ENCODE measurements around the gene C3orf49.
A peak's percentile ranks its signal among the peaks of the same experiment; 100 is the strongest.

The C3orf49 gene, protein sequence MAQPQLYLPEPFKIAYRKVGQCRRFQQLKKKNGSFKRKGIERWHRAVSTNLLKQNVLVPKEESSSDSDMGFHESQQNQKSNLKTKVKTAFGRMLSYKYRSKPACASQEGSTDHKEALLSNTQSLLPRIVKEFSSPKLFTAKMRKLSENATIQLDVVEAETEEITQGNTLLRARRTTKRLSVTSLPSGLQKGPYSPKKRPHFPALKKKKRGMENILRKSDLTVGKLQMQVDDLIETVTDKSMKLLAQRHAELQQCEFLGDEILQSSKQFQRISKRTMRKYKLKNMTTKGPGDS

DNA sequence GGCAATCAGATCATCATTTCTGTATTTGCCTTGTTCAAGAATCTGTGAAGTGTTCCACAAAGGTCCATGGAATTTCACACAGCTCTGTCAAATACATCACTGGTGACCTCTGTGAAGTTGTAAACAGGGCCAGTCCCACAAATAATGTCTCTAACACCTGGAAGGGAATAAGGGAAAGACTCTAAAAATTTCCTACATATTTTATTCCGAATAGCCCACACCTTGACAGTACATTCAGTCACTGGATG lies at the start of gene C3orf49:
TSS of gene C3orf49 (plus strand) at position 149 of the 248 bp plus-strand sequence. CDS start 173 bp downstream, outside the sequence.
- DNase-seq, result no peak

DNA sequence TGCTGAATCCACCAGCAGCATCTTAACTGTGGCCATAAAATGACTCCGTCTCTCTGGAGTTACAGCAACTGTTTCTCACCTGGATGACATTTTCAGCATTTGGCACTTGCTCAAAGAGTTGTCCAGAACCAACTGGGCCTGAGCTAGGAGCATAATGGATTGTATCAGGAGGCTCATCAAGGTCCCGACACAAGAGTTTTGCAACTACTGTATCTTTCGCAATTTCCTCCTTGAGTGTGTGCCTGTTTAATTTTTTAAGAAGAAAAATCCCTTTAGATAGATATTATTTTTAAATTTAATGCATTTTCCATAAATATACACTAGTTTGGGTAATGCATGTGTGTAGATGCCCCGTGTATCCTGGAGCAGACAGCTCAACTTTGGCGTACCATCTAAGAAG lies 44.3 kb upstream of the C3orf49 start:
- DNase-seq, result no peak

DNA sequence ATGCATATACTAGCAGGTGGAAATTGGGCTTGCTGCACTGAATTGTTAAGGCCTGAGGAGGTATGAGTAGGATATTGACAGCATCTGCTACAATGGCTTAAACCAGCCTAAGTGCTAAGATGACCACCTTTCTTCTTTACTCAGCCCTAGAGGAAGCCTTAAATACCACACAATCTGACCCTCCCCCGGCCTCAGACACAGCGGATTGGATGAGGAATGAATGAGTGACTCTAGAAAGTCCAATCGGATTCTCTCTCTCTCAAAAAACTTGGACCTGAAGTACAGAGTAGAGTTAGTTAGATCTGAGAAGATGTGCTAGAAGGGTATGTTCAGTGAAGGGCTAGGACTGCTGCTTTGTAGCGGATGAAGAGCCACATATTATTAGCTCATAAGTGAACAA lies 39.9 kb upstream of the C3orf49 start:
- DNase-seq, result no peak

- DNase-seq, result no peak
These were observed 27.1 kb upstream of the C3orf49 start for GRCh38 chr3:63791974-63792373.

DNA sequence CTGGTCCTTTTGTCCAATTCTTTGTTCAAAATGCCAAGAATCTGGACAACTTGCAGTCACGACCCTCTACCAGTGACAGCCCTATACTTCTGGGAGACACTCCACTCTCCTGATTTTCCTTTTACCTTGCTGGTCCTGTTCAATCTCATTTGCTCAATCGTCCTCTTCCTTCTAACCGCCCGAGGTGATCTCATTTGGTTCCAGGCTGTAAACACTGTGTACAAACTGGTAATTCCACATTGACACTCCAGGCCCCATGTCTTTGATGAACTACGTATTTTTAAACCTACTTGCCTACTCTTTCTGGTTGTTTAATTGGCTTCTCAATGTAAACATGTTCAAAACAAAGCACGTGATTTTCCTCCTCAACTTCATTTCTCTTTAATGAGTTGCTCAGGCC lies 23.7 kb upstream of the C3orf49 start:
- no peak for DNase-seq

GRCh38 chr3:63798544-63798943 lies 20.6 kb upstream of the C3orf49 start:
- no peak for DNase-seq

DNA sequence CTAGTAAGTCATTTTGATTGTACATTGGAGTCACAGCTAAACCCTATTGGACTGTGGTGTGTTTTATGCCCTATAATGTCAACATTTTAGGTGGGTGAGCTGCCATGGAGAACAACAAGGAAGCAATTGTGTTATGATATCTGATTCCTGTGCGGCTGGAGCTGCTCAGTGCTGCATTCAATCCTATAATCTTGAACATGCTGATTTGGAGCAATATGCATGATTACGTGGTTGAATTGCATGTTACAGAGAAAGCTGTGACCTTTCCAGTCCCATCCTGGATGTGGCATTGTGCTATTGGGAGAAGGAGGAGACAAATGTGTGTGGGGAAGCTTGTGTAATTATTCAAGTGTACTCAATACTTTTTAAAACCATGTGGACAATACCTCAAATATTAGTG lies 20.1 kb upstream of the C3orf49 start:
- no peak for DNase-seq

- DNase-seq, result no peak
These were observed 19.0 kb upstream of the C3orf49 start for GRCh38 chr3:63800097-63800496.

GRCh38 chr3:63803911-63804310 lies 15.2 kb upstream of the C3orf49 start:
- no peak for DNase-seq

DNA sequence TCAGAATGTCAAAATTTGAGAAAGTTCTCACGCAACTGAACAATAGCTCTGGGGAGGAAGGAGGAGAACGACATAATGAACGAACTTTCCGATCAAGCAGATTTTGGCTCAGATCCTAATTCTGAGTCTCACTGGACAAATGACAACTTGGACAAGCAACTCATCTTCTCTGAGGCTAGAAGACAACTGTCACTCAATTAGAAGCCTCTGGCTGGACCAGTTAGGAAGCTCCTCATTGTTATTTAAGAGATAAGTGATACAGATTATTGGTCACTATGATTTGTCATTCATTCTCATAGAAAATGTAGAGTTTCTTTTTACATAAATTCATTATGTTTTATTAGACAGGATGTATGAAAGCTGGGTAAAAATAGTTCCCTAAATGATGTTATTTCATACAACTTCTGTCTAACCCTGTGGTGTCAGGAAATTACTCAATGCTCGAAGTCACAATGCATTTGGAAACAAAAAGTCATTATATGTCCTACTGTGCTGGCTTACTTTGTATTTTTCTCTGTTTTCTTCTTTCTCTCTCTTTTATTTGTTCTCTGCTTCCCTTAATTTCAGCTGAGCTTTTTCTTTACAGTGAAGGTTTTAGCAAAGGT lies 11.0 kb upstream of the C3orf49 start:
- no peak for DNase-seq

DNA sequence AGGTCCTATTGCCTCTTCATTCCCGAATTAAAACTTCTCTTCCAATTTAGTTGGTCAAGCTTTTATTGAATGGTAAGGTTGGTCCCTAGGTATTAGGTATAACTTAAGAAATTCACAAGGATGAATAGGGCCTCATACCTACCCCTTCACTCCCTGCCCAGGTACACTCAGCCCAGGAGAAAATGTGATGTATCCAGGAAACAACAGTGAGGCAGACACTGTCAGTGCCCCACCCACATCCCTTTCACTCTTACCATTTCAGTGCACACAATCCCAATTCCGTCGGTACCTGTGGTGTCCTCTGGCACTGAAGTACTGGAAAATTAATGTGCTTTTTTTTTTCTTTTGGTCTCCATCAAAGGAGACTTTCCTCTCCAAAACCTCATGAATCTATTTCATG lies 10.5 kb upstream of the C3orf49 start:
- DNase-seq, result no peak

DNA sequence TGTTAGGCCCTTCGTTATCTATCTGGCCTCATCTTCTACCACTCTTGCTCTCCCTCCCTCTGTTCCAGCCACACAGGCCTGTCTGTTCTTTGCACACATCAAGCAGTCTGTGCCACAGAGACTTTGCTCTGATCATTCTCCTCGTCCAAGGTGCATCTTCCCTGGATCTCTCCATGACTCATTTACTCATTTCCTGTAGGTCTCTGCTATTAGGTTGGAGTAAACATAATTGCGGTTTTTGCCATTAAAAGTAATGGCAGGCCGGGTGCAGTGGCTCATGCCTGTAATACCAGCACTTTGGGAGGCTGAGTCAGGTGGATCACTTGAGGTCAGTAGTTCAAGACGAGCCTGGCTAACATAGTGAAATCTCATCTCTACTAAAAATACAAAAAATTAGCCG lies 9.5 kb upstream of the C3orf49 start:
- no peak for DNase-seq

DNA sequence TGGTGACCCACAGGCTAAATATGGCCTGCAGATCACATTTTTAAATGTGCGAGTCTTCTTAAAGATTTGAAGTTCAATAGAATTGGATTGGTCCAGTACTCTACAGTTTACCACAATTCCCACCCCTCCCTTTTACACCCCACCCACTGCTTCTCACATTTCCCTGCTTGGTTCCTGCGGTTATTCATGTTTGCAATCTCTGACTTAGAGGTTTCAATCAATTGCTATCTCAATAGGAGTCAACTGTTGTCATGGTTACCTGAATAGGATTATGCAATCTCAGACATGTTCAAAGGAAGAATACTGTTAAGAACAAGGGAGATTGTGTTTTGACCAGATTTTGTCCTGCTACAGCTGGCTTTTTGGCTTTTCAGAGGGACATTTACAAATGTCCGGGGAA lies 4.9 kb upstream of the C3orf49 start:
- DNase-seq, result no peak

- DNase-seq, result no peak
These were observed 1.9 kb upstream of the C3orf49 start for GRCh38 chr3:63817225-63817624.

GRCh38 chr3:63818282-63819150 lies 583 bp upstream of the C3orf49 start:
- DNase-seq, result peak; percentile 67

GRCh38 chr3:63824309-63824708 lies 5.2 kb downstream of the C3orf49 start:
- DNase-seq, result no peak

- no peak for DNase-seq
These were observed 11.4 kb downstream of the C3orf49 start for GRCh38 chr3:63830526-63830925.

- no peak for DNase-seq
These were observed 13.3 kb downstream of the C3orf49 start for GRCh38 chr3:63832395-63832794.

- DNase-seq, result no peak
These were observed 22.6 kb downstream of the C3orf49 start for GRCh38 chr3:63841704-63842103.

- no peak for DNase-seq
These were observed 23.0 kb downstream of the C3orf49 start for GRCh38 chr3:63842127-63842526.

DNA sequence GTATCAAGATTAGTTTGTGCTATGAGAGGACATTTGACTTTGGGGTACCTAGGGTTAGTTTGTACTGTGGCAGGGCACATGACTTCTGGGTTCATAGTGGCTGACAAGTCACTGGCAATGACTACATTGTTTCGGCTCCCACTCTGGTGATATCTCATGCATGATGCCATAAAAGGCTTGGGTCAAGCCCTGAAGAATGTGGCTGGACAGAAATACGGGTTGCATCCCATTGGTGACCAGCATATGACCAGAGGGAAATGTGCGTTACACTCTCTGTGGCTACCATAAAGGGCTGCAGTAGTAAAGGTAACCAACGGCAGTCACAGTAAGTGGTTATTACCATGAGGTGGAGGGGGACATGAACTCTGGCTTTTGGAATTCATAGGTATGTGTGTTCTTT lies 26.1 kb downstream of the C3orf49 start:
- no peak for DNase-seq

DNA sequence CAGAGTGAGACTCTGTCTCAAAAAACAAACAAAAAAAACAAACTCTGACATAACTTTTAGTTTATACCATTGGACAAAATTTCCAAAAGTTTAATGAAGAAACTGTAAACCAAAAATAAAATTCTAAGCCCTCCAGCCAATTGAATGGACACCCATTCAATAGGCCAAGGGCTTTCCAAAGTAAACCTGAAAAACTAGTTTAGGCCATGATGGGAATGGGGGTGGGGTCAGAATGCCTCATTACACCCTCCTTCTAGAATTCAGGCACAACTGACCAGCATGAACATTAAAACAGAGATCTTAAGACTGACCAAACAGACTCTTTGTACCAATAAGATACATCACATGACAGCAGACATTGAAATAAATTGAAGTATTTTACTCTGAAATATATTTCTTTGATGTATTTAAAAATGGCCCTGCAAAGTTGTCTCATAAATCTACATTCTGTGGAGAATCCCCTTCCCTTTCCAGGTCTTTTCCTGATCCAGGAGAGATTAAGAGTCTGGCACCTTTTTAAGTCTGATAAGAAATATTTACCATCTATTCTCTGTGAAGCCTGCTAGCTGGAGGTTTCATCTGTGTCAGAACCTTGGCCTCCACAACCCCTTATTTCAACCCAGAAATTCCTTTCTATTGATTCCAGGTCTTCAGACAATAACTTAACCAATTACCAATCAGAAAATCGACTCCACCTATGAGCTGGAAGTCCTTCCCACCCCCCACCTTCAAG lies 28.8 kb downstream of the C3orf49 start:
- DNase-seq, result no peak

- DNase-seq, result no peak
These were observed 30.1 kb downstream of the C3orf49 start for GRCh38 chr3:63849175-63849574.

DNA sequence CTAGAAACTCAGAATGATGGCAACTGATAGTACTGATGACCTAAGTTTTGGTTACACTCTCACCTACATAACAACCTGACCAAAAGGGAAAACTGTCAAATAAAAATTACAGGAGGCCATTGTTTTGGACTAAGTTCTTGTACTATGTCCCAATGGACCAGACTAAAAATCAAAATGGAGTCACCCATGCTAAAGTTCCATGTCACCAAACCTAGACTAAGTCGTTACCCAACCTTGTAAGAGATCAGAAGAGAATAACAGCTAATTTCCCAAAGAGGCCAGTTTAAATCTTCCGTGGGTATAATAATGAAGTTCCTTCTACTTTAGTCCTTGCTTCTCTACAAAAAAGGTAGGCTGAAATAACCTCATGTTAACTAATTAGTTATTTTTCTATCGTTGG lies 32.2 kb downstream of the C3orf49 start:
- no peak for DNase-seq
